Measurements from ENCODE around the gene NTM.
A peak's percentile ranks its signal among the peaks of the same experiment; 100 is the strongest.

NTM gene

GRCh38 chr11:132008226-132008625 lies 637.8 kb downstream of the NTM start:
- DNase-seq (ENCODE audit: low spot score), result no peak

DNA sequence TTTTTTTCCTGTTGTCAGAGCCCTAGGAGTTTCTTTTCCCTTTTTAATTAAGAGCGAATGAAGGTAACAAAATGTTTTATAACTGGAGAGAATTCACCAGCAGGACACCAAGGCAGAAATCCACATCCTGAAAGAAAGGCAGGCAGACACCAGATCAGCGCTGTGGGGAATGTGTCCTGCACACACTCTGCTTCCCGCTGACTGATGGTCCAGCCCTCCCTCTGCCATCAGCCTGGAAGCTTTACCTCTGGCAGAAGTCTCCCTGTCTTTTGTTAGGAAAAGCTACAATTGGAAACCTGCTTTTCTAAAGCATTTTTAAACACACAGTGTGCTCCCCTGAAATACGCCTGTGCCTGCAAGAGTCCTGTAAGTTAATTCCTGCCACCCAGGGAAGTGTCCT lies 638.5 kb downstream of the NTM start:
- no peak for DNase-seq (ENCODE audit: low spot score)

DNA sequence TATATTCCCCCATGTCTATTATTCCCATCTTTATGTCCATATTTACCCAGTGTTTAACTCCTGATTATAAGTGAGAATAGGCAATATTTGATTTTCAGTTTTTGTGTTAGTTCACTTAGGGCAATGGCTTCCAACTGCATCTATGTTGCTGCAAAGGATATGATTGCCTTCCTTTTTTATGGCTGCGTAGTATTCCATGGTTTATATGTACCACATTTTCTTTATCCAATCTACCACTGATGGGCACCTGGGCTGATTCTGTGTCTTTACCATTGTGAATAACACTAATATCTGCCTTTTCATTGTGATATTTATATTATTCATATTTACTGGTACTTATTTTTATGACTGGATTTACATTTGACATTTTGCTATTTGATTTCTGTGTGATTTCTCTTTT lies 649.6 kb downstream of the NTM start:
- no peak for DNase-seq (ENCODE audit: low spot score)

DNA sequence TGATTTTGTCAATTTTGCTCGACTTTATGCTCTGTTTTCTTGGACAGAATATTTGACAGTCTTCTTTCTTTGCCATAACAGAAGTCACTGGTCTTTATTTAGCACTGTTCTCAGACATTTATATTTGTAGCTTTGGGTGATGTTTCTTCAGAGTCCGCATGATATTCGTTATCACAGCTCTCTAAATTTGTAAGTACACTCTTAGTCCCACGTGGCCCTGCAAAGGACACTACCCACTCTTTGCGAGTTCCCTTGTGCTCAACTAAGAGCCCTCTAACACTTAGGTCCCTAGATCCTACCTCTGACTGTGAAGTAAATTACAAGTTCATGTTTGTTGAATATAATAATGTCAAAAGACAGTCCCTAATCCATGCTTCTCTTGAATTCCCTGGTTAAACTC lies 651.9 kb downstream of the NTM start:
- no peak for DNase-seq (ENCODE audit: low spot score)

DNA sequence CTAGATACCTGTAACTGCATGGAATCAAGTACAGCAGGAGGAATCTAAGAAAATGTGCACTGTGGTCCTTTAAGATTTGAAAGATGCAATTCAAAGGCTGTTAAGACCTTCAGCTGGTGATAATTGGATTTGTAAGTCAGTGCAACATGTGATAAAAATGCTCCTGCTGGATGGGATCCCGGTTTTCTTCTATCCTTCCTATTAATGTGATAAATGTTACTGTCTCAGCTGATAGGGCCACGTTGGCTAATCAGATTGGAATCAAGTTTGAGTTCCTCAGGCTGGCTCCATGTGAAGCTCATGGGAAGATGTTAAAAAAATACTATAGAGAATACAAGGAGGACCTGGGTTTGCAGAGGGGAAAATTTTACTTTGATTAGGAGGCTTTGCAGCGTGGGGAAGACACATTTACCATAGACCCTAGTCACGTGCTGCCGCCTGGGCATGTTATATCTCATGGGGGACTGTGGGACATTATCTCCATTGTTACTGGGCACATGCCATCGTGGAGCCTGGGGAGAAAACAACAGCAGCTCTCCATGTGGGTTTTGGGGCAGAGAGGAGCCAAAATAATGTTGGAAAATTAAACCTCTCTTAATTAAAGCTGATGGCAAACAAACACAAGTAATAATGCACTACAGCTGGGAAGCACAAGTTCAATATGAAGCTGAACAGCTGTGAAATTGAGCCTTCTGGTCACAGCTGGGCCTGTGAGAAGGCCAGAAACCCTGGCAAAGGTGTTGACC lies 652.5 kb downstream of the NTM start:
- no peak for DNase-seq (ENCODE audit: low spot score)

- no peak for DNase-seq (ENCODE audit: low spot score)
These were observed 654.3 kb downstream of the NTM start for GRCh38 chr11:132024587-132025295.

- DNase-seq (ENCODE audit: low spot score), result no peak
These were observed 656.3 kb downstream of the NTM start for GRCh38 chr11:132026746-132027145.

- DNase-seq (ENCODE audit: low spot score), result peak; percentile 69
These were observed 658.2 kb downstream of the NTM start for GRCh38 chr11:132028380-132029240.

DNA sequence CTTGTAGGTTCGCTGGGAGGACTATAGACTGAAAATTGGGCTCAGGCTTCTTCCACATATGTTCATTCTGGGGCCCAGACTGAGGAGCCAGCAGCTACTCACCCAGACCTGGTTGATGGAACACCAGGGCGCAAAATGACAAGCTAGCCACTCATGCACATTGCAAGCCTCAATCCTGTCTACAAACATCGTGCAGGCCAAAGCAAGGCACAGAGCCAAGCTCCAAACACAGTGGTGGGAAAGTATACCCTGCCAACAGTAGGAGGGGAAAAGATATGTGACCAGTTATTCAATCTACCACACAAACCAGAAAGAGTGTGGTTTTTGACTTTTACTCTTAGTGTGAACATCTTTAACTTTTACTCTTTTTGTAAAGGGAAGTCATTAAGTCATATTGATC lies 660.5 kb downstream of the NTM start:
- DNase-seq (ENCODE audit: low spot score), result no peak

- DNase-seq (ENCODE audit: low spot score), result no peak
These were observed 662.1 kb downstream of the NTM start for GRCh38 chr11:132032555-132032954.

DNA sequence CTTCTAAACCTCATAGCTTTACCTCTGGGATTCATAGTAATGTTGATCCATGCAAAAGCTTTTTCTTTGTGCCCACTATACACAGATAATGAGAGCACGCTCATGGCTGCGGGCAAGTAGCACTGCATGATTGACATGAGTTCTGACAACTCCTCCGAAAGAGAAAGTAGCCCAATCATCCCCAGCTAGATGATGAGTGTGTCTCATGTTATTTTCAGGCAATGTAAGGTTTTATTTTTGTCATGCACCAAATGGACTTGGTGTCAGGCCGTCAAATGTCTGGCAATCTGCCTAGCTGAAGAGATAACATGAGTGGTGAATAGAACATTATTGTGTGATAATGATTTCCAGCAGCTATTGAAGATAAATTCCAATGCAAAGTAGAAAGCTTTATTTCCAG lies 662.6 kb downstream of the NTM start:
- DNase-seq (ENCODE audit: low spot score), result no peak

DNA sequence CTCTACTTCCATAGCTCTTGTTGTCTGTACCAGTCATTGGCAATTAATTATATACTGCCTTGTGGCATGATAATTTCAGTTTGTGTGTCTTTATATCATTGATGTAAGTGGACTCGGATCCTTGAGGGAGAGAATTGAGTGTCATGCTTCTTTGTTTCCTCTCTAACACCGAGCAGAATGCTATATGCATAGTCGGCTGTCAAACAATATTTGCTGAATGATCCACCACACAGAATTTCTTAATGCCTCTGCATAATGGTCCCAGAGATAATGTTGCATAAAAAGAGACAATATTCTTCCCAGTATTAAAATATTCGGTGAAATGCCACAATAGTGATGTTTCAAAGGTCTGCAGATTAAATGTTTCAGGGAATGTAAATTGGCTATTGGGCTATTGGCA lies 664.8 kb downstream of the NTM start:
- no peak for DNase-seq (ENCODE audit: low spot score)

DNA sequence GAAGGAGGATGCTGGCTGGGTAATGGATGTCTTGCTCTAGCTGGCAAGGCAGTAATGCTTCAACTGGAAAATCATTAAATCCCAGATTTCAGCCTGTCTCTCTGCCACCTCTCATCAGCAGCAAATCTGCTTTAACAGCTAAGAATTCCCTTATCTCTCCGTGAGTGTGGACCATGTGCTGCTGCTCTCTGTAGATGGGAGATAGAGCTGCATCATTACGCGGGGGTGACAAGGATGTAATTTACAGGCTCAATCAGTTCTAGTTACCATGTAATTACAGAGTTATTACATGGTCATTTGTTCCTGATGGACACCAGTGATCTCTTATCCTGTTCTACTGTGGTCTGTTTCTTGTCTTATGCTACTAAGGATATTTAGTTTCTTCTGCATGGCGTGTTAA lies 665.4 kb downstream of the NTM start:
- DNase-seq (ENCODE audit: low spot score), result no peak

- no peak for DNase-seq (ENCODE audit: low spot score)
These were observed 665.8 kb downstream of the NTM start for GRCh38 chr11:132036220-132036619.

DNA sequence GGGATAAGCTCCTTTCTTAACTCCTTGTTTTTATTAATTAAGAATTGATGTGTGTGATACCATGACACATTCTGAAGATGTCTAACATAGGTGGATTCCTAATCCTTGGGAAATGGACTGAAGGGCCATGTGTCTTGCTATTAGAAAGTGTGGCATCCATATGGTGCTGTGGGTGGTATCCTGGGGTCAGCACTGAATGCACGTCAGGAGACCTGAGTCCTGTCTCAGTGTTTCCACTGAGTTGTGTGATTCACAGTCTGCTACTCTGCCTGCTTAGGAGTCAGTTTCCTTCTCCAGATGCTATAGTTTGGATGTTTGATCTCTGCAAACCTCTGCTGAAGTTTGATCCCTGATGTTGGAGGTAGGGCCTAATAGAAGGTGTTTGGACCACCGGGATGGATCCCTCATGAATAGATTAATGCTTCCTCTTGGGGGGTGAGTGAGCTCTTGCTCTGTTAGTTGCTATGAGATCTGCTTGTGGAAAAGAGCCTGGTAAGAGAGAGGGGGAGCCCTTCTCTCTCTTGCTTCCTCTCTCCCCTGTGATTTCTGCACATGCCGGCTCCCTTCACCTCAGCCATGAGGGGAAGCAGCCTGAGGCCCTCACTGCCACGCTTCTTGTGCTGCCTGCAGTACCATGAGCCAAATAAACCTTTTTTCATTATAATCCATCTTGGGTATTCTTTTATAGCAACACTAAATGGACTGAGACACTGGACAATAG lies 666.5 kb downstream of the NTM start:
- no peak for DNase-seq (ENCODE audit: low spot score)

DNA sequence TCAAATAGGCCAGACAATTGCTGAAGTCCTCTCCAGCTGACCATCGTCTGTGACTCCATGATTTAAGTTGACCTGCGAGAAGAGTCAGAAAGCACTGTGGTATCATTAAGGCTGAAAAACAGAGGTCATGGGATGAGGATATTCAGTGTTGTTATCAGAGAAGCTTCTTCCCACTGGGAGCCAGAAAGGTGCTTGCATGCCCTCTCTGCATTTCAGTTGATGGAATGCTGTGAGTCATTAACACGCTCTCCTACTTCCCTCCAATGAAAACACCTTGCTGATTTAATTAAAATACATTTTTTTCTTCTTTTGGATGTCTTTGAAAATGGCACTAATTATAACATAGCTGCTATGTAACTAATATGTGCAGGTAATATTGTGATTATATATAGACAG lies 667.0 kb downstream of the NTM start:
- DNase-seq (ENCODE audit: low spot score), result no peak

DNA sequence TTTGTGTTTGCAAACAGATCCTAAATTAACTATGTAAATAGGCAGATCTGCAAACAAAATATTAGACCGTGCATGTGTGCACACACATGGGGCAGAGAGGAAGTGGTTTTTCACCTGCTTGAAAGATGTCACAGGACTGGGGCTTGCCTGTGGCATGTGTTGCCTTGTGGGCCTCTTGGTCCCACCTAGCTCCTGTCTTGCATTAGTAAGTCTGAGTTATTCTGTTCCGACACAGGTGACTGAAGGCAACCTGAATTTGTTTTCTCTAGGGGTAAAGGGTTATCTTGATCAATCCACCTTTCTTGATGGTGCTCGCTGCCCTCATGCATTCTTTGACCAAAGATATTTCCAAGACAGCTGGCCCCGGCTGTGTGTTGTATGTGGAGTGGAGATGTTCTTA lies 667.5 kb downstream of the NTM start:
- DNase-seq (ENCODE audit: low spot score), result no peak

DNA sequence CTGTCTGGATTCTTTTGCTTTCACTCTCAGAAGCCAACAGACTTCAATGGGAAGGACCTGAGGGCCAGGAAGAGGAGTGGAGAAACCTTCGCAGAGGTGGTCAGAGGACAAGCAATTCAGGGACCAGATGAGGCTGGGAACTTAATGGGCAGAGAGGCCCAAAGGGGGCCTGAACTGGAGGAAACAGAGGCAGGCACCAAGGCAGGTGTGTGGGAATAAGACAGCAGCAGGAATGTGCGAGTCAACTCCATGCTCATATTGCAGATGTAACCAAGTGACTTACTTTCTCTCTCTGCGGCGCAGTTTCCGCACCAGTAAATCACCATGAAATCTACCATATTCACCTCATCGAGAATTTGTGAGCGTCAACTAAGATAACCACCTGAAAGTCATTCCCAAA lies 669.1 kb downstream of the NTM start:
- DNase-seq (ENCODE audit: low spot score), result no peak

GRCh38 chr11:132042296-132042695 lies 671.9 kb downstream of the NTM start:
- no peak for DNase-seq (ENCODE audit: low spot score)

GRCh38 chr11:132043714-132044113 lies 673.3 kb downstream of the NTM start:
- DNase-seq (ENCODE audit: low spot score), result no peak

GRCh38 chr11:132045107-132045506 lies 674.7 kb downstream of the NTM start:
- no peak for DNase-seq (ENCODE audit: low spot score)

DNA sequence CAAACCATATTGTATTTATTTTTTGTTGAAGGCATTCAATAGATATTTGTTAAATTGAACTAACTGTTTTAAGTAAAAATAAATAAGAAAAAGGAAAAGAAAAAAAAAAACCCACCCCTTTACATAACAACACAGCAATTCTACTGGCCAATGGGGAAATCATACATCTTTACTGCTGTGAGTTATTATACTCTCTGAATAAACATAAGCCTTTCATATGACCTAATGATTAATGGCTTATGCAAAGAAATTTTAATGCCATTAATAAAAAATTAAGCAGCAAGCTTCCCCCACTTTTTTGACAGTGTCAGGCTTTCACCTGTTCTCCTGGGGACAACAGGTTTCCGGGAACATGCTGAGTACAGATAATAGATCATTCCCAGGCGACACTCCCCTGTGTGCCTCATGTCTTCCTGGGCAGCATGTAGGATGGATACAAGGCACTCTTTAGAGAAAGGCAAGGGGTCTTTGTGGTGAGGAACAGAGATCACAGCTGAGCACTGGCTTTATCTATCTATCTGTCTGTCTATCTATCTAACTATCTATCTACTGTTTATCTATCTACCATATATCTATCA lies 676.0 kb downstream of the NTM start:
- no peak for DNase-seq (ENCODE audit: low spot score)
